ENCODE data around the gene CAMK2G. TPM values are rescaled to one million over a fixed set of nuclear protein-coding genes. Genes with fewer than 3 reads are reported as not detected.
A peak's percentile ranks its signal among the peaks of the same experiment; 100 is the strongest.

CAMK2G gene
- total RNA-seq, 2 donors from 2014 or later, result 41.9 to 47.8 TPM

- intact Hi-C loops (cut with DNase I), result no loop called here
- Histone ChIP-seq H3K9me3 (no peaks in the 10 kb centered on the region), H3K27me3 (replicated peaks; ENCODE audit: insufficient read depth) (no peaks in the 10 kb centered on the region), H3K36me3 (peaks cover 0 to 20% of the 10 kb centered on the region in 2 donors), H3K4me3 (no peak overlapping the region), H3K27ac (no peak overlapping the region), H3K4me1 (replicated peaks) (peaks cover 6% of the 10 kb centered on the region)
- DNase-seq (ENCODE audit: low spot score), result no peak
- 93% methylated on average over 14 of the region's 14 CpGs for WGBS
- TF ChIP-seq, protein P1, sequence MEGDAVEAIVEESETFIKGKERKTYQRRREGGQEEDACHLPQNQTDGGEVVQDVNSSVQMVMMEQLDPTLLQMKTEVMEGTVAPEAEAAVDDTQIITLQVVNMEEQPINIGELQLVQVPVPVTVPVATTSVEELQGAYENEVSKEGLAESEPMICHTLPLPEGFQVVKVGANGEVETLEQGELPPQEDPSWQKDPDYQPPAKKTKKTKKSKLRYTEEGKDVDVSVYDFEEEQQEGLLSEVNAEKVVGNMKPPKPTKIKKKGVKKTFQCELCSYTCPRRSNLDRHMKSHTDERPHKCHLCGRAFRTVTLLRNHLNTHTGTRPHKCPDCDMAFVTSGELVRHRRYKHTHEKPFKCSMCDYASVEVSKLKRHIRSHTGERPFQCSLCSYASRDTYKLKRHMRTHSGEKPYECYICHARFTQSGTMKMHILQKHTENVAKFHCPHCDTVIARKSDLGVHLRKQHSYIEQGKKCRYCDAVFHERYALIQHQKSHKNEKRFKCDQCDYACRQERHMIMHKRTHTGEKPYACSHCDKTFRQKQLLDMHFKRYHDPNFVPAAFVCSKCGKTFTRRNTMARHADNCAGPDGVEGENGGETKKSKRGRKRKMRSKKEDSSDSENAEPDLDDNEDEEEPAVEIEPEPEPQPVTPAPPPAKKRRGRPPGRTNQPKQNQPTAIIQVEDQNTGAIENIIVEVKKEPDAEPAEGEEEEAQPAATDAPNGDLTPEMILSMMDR (IDR thresholded peaks at IDR 0.05), result no peak
- TF ChIP-seq POLR2AphosphoS5 (IDR thresholded peaks at IDR 0.05), result no peak
- no peak for TF ChIP-seq POLR2A (IDR thresholded peaks at IDR 0.05)
Observed at GRCh38 chr10:73807471-73807870, 66.9 kb downstream of the CAMK2G start.

- TF ChIP-seq POLR2AphosphoS5 (IDR thresholded peaks at IDR 0.05) (no peak), POLR2A (IDR thresholded peaks at IDR 0.05) (no peak)
- TF ChIP-seq, protein P1 (IDR thresholded peaks at IDR 0.05), result no peak
- intact Hi-C loops (cut with DNase I), result no loop called here
- H3K4me1 ChIP-seq (replicated peaks), result peaks cover 6% of the 10 kb centered on the region
- 94% methylated on average over 14 of the region's 14 CpGs for WGBS
- DNase-seq (ENCODE audit: low spot score), result no peak
- H3K36me3 ChIP-seq, result peaks cover under 1 to 20% of the 10 kb centered on the region in 2 donors
- no peak overlapping the region for H3K27ac ChIP-seq
- no peak overlapping the region for H3K4me3 ChIP-seq
- no peaks in the 10 kb centered on the region for H3K27me3 ChIP-seq (replicated peaks; ENCODE audit: insufficient read depth)
- H3K9me3 ChIP-seq, result no peaks in the 10 kb centered on the region
Observed at GRCh38 chr10:73806176-73806950, 68.0 kb downstream of the CAMK2G start.

- Histone ChIP-seq H3K36me3 (peaks cover 9 to 20% of the 10 kb centered on the region in 2 donors), H3K4me1 (replicated peaks) (peaks cover 6% of the 10 kb centered on the region), H3K9me3 (no peaks in the 10 kb centered on the region), H3K27ac (peak overlapping the region in 1 of 2 donors; percentile 0), H3K4me3 (no peak overlapping the region), H3K27me3 (replicated peaks; ENCODE audit: insufficient read depth) (no peaks in the 10 kb centered on the region)
- intact Hi-C loops (cut with DNase I), result no loop called here
- DNase-seq (ENCODE audit: low spot score), result no peak
- TF ChIP-seq, protein P1 (IDR thresholded peaks at IDR 0.05), result no peak
- TF ChIP-seq POLR2AphosphoS5 (IDR thresholded peaks at IDR 0.05) (no peak), POLR2A (IDR thresholded peaks at IDR 0.05) (no peak)
Observed at GRCh38 chr10:73803680-73804286, 70.6 kb downstream of the CAMK2G start.

DNA sequence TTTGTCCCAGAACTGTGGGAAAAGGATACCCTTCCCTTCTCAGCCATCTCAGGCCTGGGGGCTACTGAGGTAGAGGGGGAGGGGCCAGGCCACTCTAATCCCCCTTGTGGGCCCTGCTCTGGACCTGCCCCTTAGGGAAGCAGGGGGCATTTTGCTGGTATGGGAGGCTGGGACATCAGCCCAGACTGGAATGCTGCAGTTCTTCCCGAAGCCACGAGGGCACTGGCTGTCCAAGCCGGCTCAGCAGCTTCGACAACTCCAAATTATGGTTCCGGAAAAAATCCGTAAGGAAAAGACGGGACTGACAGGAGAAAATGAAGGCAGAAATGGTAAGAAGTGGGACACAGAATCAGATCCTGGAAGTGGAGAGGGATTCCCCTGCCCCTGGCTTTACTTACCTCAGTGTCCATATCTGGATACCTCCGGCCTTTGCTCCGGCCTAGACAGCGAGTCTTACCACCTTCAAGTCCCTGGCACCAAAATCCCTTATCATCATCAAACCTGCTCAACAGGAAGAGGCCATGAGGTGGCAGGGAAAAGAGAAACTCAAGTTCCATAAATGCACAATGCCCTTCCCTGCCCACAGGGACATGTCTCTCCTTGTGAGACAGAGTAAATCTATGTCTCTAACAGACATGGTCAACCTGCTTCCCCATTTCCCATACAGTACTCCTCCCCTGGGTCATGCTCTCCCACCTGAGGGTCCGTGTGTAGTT lies 71.9 kb downstream of the CAMK2G start:
- TF ChIP-seq POLR2A (IDR thresholded peaks at IDR 0.05) (no peak), POLR2AphosphoS5 (IDR thresholded peaks at IDR 0.05) (peak; percentile 84)
- TF ChIP-seq, protein P1 (IDR thresholded peaks at IDR 0.05), result peak in 1 of 4 experiments; percentile 7
- peak overlapping the region; percentile 56 to 73 for H3K27ac ChIP-seq
- no peaks in the 10 kb centered on the region for H3K27me3 ChIP-seq (replicated peaks; ENCODE audit: insufficient read depth)
- H3K4me1 ChIP-seq (replicated peaks), result peaks cover 6% of the 10 kb centered on the region
- DNase-seq (ENCODE audit: low spot score), result peak; percentile 57
- 57% methylated on average over 11 of the region's 11 CpGs for WGBS
- peaks cover 18 to 19% of the 10 kb centered on the region in 2 donors for H3K36me3 ChIP-seq
- no peak overlapping the region for H3K4me3 ChIP-seq
- intact Hi-C loops (cut with DNase I), result no loop called here
- H3K9me3 ChIP-seq, result no peaks in the 10 kb centered on the region
